ENCODE measurements around the gene SLX4IP. TPM values are rescaled to one million over a fixed set of nuclear protein-coding genes. Genes with fewer than 3 reads are reported as not detected.

The SLX4IP gene
- total and polyA plus RNA-seq, 2 of the 13 experiments (the other 11 are each of a cell fraction or from before 2014, with no cell fraction given), result 3.6 to 7.3 TPM

GRCh38 chr20:10674684-10675449, 239.8 kb downstream of the SLX4IP start (continued):
- no peak for TF ChIP-seq PLSCR1 (CRISPR knock-in tag; IDR thresholded peaks at IDR 0.05; ENCODE audit: borderline replicate concordance)
- TF ChIP-seq ZBED4 (CRISPR knock-in tag; IDR thresholded peaks at IDR 0.05; ENCODE audit: borderline replicate concordance), result peak; percentile 90
- no peak; the same call in 1 of the 2 replicates for TF ChIP-seq ZBTB34 (CRISPR knock-in tag; IDR thresholded peaks at IDR 0.05)
- peak; percentile 83 for TF ChIP-seq MEF2D (CRISPR knock-in tag; IDR thresholded peaks at IDR 0.05)
- TF ChIP-seq GTF3A (CRISPR knock-in tag; conservative IDR thresholded peaks at IDR 0.05), result no peak
- TF ChIP-seq CCDC6 (CRISPR knock-in tag; IDR thresholded peaks at IDR 0.05), result no peak
- TF ChIP-seq REL (CRISPR knock-in tag; conservative IDR thresholded peaks at IDR 0.05), result 0 out of 2 replicates have a peak, but pooled peaks have one; percentile 53
- peak; percentile 68 for TF ChIP-seq FOSL2 (CRISPR knock-in tag; IDR thresholded peaks at IDR 0.05)
- peak; percentile 41; the same call in 1 of the 2 replicates for TF ChIP-seq EEA1 (CRISPR knock-in tag; IDR thresholded peaks at IDR 0.05; ENCODE audit: borderline replicate concordance)
- no peak for TF ChIP-seq ZBTB21 (CRISPR knock-in tag; IDR thresholded peaks at IDR 0.05)
- TF ChIP-seq SNAPC4 (CRISPR knock-in tag; IDR thresholded peaks at IDR 0.05), result peak; percentile 57; the same call in 1 of the 2 replicates
- no peak for TF ChIP-seq ZNF616 (CRISPR knock-in tag; IDR thresholded peaks at IDR 0.05; ENCODE audit: low read depth)
- TF ChIP-seq CENPBD1 (CRISPR knock-in tag; IDR thresholded peaks at IDR 0.05; ENCODE audit: borderline replicate concordance, low read depth), result no peak
- peak; percentile 80; the same call in 1 of the 2 replicates for TF ChIP-seq ZBTB26 (CRISPR knock-in tag; IDR thresholded peaks at IDR 0.05; ENCODE audit: borderline replicate concordance)
